HUDEP-2 (cell line): Measurements from ENCODE around the gene UBQLNL.

Source experiments
- DNase-seq, 76 experiments: peaks; one replicate each; lab custom pipeline; 2025; ENCODE audit not compliant: unreplicated experiment in 76 of 76; lab: John Stamatoyannopoulos, UW

The UBQLNL gene

DNA sequence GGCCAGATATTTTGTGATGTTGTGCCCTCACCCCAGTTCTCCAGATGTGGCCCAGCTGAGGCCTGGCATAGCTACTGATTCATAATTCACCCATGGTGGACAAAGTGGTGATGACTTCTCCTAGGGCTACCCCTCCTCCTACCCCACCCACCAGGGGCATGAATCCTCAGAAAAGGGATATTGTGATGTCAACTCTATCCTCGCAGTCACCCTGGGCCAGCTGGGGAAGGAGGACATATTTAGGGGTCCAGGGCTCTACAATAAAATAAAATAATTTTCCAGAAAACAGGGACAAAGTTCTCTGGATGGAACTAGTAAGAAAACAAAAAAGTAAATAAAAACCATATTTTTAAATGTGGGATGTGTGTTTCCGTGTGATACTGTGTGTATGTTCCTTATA lies at the start of gene UBQLNL:
TSS of gene UBQLNL (minus strand) at position 101 of the 400 bp plus-strand sequence. CDS start 258 bp downstream, outside the sequence.
- DNase-seq = no peak

DNA sequence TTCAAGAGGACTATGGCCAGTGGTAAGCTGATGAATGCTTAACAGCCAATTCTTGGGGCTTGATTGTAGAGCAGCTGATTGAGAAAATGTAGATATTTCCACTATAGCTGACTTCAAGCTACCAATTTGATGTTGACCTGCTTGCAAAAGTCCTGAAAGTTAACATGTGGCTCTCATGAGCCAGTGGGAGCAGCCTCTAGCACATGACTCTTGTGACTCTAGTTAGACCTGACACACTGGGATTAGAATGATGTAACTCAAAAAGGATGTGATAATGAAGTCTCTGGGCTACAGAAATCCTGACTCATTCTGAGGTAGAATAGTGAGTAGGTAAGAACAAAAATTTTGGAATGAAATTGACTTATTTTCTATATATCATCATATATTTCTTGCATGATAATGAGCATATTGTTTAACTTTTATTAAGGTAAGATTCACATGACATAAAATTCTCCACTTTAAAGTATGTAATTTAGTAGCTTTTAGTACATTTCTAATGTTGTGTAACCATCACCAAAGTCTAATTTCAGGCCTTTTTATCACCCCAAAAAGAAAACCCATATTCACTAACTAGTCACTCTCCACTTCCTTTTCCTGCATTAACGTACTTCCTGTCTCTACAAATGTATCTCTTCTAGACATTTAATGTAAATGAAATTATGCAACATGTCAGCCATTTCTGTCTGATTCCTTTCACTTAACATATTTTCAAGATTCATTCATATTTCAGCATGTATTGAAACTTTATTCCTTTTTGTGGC lies 47.9 kb upstream of the UBQLNL start:
- no peak for DNase-seq

GRCh38 chr11:5557751-5558150 lies 41.3 kb upstream of the UBQLNL start:
- DNase-seq = no peak

DNA sequence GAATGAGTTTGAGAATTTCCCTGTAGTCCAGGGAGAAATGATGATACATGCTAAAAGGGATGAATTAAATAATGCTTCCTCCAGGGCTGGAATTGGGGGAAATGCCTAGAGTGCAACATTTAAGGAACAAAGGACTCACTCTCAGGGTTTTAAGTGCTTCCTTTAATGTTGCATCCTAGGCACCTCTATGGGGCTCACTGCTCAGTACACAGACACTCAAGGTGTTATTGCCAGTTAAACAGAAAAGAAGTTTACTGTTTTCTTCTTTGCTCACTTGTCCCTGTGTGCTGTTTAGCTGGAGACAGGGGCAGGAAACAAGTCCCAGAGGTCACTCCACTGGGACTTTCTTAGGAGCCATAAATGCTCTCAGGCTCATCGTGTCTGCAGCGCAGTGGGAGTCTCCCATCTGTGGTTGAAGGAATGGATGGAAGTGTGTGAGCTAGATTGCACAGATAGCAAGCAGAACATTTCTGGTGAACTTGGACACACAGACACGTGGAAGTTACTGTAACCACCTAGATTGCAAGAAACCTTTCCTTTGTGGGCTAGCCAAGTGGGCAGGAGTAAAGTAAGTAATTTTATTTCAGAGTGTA lies 40.2 kb upstream of the UBQLNL start:
- DNase-seq = no peak

GRCh38 chr11:5553343-5553742 lies 36.8 kb upstream of the UBQLNL start:
- no peak for DNase-seq

DNA sequence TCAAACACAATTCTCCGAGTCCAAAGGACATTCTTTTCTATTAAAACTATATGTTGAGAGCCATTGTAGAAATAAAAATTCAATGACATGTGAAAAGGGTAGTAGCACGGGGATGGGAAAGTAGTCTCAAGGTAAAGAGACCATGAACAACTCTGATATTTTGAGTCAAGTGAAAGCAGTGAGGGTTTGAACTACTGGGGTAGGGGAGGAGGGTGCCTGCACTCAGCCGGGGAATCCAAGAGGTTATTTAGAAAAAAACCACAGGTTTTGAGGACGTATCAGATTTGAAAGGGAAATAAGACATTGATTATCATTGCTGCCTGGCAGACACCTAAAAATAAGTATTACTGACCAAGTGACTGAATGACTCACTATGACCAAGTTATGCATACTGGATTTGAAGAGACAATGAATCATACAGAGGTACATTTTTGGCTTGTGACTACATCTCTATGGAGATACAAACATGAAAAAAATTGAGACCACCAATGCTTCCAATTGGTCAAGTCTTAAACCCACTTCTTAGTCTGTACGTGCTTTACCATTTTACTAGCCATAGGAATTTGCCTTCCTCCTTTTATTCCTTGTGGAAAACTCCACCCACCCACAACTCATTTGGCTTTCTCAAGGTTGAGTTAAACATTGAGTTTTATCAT lies 34.1 kb upstream of the UBQLNL start:
- DNase-seq = no peak

DNA sequence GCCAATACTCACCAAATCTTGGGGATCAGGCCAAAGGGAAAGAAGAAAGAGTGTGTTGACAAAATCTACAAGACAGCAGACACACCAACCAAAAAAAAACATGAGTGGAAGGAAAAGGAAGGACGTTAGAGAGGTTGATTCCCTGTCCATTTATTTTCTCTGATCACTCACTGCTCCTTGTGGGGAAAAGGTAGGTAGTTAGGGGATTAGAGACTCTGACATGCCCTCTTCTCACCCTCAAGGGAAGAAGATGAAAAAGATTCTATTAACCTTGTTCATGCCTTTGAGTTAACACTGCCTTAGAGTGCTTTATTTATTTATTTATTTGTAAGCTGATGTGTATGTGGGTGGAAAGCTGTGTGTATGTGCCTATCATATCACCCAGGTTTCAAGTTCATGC lies 31.9 kb upstream of the UBQLNL start, which contains the start of gene OR52H1:
TSS of gene OR52H1 (minus strand) at position 101 of the 400 bp plus-strand sequence. CDS start 3,035 bp downstream, outside the sequence.
- no peak for DNase-seq

- no peak for DNase-seq
Measured at GRCh38 chr11:5547982-5548381, 31.5 kb upstream of the UBQLNL start.

DNA sequence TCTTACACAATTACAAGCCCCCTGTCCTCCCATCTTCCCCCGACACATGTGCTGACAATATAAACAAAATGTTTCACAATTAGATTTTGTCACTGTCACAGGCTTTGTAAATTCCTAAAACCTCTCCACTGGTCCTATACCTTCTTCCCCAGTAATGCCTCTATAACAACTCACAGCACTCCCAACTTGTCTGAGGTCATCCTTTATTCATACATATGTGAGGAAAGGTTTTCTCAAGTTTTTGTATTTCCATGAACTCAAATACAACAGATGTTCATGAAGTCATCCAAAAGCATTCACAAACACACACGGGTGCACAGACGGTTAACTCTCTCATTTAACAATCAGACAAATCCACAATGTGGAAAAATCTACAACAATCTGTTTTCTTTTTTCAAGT lies 30.0 kb upstream of the UBQLNL start:
- no peak for DNase-seq

GRCh38 chr11:5541427-5541826 lies 24.9 kb upstream of the UBQLNL start:
- DNase-seq = no peak

DNA sequence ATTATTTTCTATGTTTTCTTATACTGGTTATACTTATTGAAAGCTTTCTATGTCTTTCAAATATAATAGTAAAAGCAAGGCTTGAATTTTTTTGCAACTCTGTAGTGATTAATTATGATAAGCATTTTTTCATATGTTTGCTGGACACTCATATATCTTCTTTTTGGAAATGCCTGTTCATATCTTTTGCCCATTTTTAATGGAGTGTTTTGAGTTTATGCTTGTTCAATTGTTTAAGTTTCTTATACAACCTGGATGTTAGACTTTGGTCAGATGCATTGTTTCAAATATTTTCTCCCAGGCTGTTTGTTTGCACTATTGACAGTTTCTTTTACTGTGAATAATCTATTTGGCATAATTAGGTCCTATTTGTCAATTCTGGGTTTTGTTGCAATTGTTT lies 20.0 kb upstream of the UBQLNL start:
- DNase-seq = no peak

- DNase-seq = no peak
Measured at GRCh38 chr11:5534046-5534445, 17.5 kb upstream of the UBQLNL start.

- DNase-seq = no peak
Measured at GRCh38 chr11:5531053-5531831, 14.7 kb upstream of the UBQLNL start.

- DNase-seq = no peak
Measured at GRCh38 chr11:5528495-5528894, 12.0 kb upstream of the UBQLNL start.

DNA sequence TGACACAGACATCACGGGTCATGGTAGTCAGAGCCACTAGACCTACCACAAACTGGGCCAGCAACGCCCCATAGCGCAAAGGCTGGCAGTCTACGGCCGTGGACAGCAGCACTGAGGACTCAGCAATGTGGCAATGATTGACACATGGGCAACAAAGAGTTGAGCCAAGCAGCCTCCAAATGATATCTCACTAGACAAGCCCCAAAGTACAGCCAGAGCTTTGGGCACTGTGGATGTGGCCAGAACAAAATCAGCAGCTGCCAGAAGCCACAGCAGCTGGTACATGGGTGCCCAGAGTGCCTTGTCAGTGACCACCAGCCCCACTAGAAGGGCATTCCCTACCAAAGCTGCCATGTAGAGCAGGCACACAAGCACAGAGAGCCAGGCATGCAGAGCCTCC lies 11.2 kb upstream of the UBQLNL start:
- no peak for DNase-seq

DNA sequence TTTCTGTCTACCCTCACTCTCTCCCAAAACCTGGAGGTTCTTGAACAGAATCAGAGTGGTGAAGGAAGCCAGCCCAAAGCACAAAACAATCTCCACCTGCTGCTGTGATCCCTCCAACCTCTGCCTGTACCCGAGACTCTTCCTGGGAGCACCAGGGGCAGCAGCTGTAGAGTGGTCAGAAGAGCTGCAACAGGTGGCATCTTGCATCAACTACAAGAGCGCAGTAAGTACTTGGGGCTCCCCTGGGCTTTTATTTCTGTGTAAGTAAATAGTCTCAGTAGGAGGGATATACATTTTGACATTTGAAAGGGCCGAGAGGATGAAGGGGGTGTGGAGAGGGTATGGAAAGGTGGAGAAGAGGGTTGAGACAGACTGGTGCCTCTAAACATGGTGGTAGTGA lies 8.3 kb upstream of the UBQLNL start:
- no peak for DNase-seq

GRCh38 chr11:5522308-5522707 lies 5.8 kb upstream of the UBQLNL start:
- DNase-seq = no peak

DNA sequence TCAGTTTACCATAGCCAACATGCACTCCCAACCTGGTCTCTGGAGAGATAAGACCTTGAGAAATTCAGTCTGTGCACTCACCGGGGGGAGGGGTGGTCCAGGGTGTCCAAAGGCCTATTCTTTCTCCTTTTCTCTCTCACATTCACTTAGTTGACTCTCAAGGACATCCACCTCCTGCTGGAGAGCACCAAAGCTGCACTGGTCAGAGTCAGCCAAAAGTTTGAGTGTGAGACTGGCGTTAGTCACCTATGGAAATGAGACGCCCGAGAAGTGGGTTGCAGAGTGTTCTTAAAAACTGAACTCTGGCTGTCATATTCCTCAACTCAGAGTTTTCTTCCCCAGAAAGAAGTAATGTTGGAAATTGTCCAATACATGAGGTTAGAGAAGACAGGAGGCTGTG lies 5.0 kb upstream of the UBQLNL start:
- DNase-seq = no peak

GRCh38 chr11:5514841-5515240 lies 1.7 kb downstream of the UBQLNL start:
- DNase-seq = no peak

GRCh38 chr11:5509803-5510202 lies 6.7 kb downstream of the UBQLNL start, which contains the start of gene UBQLN3:
Gene UBQLN3, minus strand, starts transcription at chr11:5509957. Its CDS starts 399 bp downstream, at chr11:5509558.
- DNase-seq = no peak

DNA sequence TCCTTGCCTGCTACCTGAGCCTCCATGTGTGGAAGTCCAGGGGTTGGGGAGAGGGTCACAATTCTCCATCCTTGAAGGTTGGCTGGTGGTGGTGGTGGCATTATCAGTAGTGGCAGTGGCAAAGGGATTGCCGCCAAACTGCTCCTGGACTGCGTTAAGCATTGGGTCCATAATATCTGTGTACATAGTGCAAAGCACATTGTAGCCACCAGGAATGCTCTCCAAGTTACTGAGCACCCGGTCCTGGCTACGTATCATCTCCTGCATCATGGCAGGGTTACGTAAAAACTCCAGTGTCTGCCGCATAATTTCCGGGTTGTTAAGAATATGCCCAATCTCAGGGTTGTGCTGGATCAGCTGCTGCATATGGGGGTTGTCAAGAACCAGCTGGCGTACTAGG lies 7.9 kb downstream of the UBQLNL start:
- no peak for DNase-seq
